HG03095 (cell line): Measurements from ENCODE around the gene TUBD1.

Source experiments
- ATAC-seq: cut with Tn5 transposase; IDR thresholded peaks from one replicate; pipeline ENCODE4 v1.9.1; 2021; ENCODE audit warnings: moderate library complexity; ENCODE audit not compliant: unreplicated experiment

The TUBD1 gene

GRCh38 chr17:59827721-59828477 is 64.8 kb downstream of the TUBD1 start:
- no peak for ATAC-seq

GRCh38 chr17:59826706-59827453 is 65.9 kb downstream of the TUBD1 start:
- ATAC-seq: no peak

DNA sequence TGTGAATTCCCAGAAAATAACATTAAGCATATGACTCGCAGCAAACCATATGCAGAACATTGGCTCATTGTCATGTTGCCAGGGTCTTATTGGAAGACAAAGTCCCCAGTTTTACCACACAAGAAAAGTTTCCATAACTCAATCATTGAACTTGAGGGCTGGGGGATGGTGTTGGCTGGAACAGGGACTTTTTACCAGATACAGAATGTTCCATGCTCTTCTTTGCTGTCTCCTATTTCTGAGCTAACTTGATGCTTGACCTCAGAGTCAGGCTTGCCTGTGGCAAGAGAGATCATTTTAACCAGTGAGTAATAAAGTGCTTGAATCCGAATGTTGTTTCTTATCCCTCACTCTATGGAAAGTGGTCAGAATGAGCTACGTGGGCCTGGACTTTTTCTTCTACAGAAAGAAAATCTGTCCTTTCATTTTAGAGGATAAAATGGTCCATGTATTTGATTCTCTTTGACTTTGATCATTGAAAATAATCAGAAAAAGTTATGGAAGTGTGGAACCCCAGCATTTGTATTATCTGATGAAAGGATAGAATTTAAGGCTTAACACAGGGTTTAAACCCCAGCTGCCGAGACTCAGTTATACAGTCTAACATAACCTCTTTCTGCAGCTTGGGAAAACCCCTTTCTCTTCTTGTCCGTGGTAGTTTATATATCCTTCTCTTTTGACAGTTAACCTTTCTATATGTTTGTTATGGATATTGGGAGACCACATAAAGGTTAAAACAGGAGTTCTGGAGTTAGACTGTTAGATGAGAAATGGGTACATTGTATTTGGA is 67.0 kb downstream of the TUBD1 start:
- no peak for ATAC-seq

GRCh38 chr17:59815965-59816364 is 76.8 kb downstream of the TUBD1 start:
- no peak for ATAC-seq

DNA sequence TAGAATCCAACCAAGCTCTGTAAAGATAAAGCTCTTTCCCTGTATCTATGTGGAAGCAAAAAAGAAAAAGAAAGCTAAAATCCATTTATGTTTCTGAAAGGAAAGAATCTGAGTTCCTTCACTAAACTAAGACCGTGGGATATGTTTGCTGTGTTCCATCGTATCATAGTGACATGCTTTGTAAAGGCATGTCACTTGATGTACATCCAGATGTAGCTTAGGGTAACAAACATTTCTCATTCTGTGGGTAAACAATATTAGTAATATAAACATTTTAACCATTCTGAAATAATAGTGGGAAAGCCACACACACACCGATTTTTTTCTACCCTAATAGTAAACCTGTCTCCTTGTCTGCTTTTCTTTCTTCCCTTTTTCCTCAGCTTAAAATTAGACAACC is 78.1 kb downstream of the TUBD1 start:
- no peak for ATAC-seq

DNA sequence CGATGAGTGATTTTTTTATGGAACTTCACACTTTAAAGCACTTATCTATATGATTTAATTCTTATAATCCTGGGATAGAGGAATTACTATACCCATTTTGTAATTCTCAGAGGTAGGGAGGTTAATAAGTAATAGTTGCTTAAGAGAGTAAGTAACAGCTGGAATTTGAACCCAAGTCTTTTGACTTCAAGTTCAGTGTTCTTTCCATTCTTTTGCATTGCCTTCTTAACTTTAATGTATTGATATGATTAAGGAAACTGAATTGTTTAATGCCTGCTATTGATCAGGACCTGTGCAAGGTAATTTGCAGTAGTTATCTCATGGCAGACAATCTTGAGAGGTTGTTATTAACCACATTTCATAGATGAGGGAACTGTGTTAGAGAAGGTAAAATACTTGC is 78.5 kb downstream of the TUBD1 start:
- ATAC-seq: no peak

DNA sequence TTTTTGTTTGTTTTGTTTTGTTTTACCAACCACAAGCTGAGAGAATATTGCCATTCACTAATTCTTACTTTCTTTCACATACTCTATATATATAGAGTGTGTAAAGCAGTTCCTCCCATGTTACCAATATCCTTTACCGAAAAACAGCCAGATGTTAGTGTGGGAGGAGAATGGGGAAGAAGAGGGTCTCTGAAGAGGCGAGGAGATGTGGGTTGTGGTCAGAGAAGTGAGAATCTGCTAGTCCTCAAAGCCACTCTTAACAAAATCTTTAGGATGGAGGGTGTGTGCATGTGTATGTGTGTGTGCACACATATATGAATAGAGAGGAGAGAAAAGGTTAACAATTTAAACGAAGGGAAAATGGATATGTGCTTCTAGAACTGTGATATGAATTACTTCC is 80.6 kb downstream of the TUBD1 start:
- ATAC-seq: no peak

DNA sequence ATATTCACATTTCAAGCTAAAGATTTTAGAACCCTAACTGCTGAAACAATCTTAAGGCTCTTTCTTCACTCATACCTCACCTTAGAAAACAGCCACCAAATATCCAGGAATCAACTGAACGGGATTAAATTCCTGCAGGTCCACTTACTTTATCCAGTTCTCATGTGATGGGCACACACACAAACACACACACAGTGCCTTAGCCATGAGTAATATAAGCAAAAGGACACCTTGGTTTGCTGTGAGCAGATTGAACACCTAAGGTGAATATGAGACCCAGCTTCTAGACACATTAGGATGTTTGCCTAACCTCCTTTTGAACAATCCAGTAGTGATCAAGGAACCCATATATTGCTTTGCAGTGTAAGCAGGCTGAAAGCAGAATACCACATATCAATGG is 81.5 kb downstream of the TUBD1 start:
- no peak for ATAC-seq

- ATAC-seq: no peak
These were observed 81.9 kb downstream of the TUBD1 start for GRCh38 chr17:59810894-59811153.
